AG09309 (cell line): ENCODE results near the gene DDR2.
"Not testable (repeated sequence)": the region's sequence is repeated elsewhere in the genome, so short reads cannot be mapped to it uniquely, and the experiment has no call there.

Experiments used
- DNase-seq: peaks from one replicate; pipeline ENCODE4 v3.0.0-alpha.2; 2010; ENCODE audit warnings: low read depth
- H3K4me3 ChIP-seq: 2 replicates; pipeline ENCODE4 v1.5.1; 2011; ENCODE audit warnings: mild to moderate bottlenecking, low read depth, low read length, moderate library complexity; ENCODE audit not compliant: control insufficient read depth
- CTCF ChIP-seq: IDR thresholded peaks from 2 replicates; pipeline ENCODE4 v1.5.1; 2011; ENCODE audit warnings: mild to moderate bottlenecking, low read depth, low read length, inconsistent platforms; ENCODE audit not compliant: insufficient read depth, control insufficient read depth; ENCODE audit errors: missing control alignments

DDR2 gene

GRCh38 chr1:162599451-162599850, 32.8 kb upstream of the DDR2 start:
- no peak for DNase-seq
- TF ChIP-seq CTCF, result no peak
- no peak overlapping the region for H3K4me3 ChIP-seq

DNA sequence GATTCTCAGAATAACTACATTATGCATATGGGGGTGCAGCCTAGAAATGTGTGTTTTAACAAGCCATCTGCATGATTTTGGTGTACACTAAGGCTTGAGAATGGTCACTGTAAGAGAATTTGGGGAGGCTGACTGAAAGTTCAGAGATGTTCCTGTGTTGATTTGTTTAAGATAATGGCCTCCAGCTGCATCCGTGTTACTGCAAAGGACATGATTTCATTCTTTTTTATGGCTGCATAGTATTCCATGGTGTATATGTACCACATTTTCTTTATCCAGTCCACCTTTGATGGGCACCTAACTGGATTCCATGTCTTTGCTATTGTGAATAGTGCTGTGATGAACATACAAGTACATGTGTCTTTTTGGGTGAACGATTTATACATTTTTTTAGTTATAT, 29.1 kb upstream of the DDR2 start:
- H3K4me3 ChIP-seq, DNase-seq: not testable (repeated sequence)

DNA sequence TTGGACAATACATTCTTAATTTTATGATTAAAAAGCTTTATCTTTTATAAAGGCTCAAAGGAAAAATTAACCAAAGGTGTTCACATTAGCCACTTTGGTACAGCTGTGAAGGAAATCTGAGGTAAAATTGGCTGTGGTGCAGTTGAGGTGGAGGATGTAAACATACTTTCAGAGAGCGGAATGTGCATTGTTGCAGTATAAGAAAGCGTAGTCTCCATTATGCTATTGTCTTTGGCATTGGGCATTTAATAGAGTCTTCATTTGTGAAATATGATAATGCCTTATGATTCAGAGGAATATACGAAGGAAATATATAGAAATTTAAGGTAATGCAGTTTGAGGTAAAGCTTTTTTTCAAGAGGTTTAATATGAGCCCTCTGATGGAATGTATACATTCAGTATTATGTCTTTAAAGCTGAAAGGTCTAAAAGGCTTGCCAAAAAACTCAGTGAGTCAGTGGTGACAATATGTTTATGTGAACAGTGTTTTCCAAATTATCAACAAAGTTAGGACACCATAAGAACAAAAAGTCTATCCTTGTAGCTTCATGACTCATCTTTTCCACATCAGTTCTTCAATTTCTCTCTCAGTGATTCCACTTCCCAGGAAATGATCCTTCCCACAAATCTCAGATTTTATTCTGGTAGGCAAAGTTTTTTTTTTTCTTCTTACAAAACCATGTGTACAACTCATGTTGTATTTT, 26.9 kb upstream of the DDR2 start:
- peak; percentile 86 for DNase-seq
- no peak overlapping the region for H3K4me3 ChIP-seq
- TF ChIP-seq CTCF, result no peak

DNA sequence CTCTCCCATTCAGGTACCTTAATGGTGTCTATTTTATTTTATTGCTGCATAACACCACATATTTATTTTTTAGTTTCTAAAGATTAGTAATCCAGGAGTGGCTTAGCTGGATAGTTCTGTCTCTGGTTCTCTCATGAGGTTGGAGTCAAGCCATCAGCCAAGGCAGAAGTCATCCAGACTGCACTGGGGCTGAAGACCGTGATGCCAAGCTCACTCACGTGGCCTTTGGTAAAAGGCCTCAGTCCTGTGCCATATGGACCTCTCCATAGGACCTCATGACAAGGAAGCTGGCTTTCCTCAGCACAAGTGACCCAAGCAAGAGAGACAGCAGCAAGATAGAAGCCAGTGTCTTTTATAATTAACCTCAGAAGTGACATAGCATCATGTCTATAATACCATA, 23.0 kb upstream of the DDR2 start:
- no peak for DNase-seq
- no peak for TF ChIP-seq CTCF
- H3K4me3 ChIP-seq, result no peak overlapping the region

GRCh38 chr1:162612606-162613400, 19.5 kb upstream of the DDR2 start:
- H3K4me3 ChIP-seq, result no peak overlapping the region
- peak; percentile 40 for DNase-seq
- TF ChIP-seq CTCF, result no peak

- no peak for DNase-seq
- no peak overlapping the region for H3K4me3 ChIP-seq
- TF ChIP-seq CTCF, result no peak
Measured at GRCh38 chr1:162616848-162617247, 15.4 kb upstream of the DDR2 start.

DNA sequence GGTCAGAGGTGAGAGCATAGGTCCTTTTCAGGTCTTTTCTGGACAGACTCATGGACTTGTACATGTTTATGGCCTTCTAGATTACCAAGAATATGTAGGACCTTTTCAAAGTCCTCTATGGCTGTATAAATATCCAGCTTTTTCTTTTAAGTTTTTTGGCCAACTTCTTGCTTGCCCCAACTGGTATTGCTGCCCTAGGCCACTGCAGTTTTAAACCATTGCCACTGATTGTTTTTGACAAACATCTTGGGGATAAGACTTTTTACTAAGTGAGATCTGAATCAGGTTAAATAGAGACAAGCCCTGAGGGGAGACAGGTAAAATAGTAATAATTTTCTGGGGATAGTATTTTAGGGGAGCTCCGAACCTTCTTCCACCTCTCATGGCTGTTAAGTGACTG, 14.8 kb upstream of the DDR2 start:
- no peak overlapping the region for H3K4me3 ChIP-seq
- no peak for DNase-seq
- TF ChIP-seq CTCF, result no peak
